ENCODE data around the gene PRPF39. TPM values are rescaled to one million over a fixed set of nuclear protein-coding genes. Genes with fewer than 3 reads are reported as not detected.

Gene PRPF39
- total and polyA plus RNA-seq, 2 of the 4 experiments (the other 2 are of a cell fraction), result 18.1 to 29.6 TPM

- Histone ChIP-seq H4K91ac (ENCODE audit: insufficient read depth, low read depth, low read length) (no peak overlapping the region), H3K79me1 (ENCODE audit: low read depth in 1 of 2, low read length in 2 of 2) (peaks cover 0 to 4% of the 10 kb centered on the region in 2 experiments; a peak in 2 of 4 replicates), H2AFZ (replicated peaks; ENCODE audit: low read length, poor library complexity) (no peak overlapping the region), H4K8ac (ENCODE audit: low read depth in 2 of 2, low read length in 2 of 2) (no peak overlapping the region), H3K14ac (replicated peaks; ENCODE audit: low read depth, low read length) (no peak overlapping the region), H3K27ac (ENCODE audit: insufficient read depth, low read length) (no peak overlapping the region), H3K18ac (ENCODE audit: low read depth, low read length) (no peak overlapping the region), H2BK15ac (ENCODE audit: low read depth, low read length) (no peak overlapping the region), H3K27me3 (ENCODE audit: control insufficient read depth, insufficient read depth, low read length) (no peaks in the 10 kb centered on the region), H3K9me1 (ENCODE audit: insufficient read depth, low read length) (no peaks in the 10 kb centered on the region), H2AK9ac (replicated peaks; ENCODE audit: low read depth, low read length, poor library complexity) (no peak overlapping the region), H2AK5ac (ENCODE audit: low read depth, low read length) (no peak overlapping the region), H3K9me3 (ENCODE audit: control insufficient read depth, insufficient read depth, low read length) (no peaks in the 10 kb centered on the region), H3K36me3 (ENCODE audit: control insufficient read depth, insufficient read depth, low read length) (peaks cover 40% of the 10 kb centered on the region), H3K9ac (ENCODE audit: low read depth, low read length) (no peak overlapping the region), H3K4me2 (ENCODE audit: low read depth, low read length) (no peak overlapping the region), H3K4ac (ENCODE audit: low read depth, low read length) (no peak overlapping the region), H4K5ac (ENCODE audit: low read depth, low read length) (no peak overlapping the region), H3K4me3 (ENCODE audit: insufficient read depth, low read depth, low read length) (no peak overlapping the region), H3K56ac (ENCODE audit: extremely low read depth, insufficient read depth, low read length) (no peak overlapping the region), H2BK20ac (ENCODE audit: low read depth, low read length) (no peak overlapping the region), H2BK120ac (ENCODE audit: low read depth, low read length) (no peak overlapping the region), H3K23ac (ENCODE audit: low read depth, low read length) (no peak overlapping the region), H4K20me1 (ENCODE audit: insufficient read depth, low read length) (no peaks in the 10 kb centered on the region), H2BK5ac (ENCODE audit: low read depth, low read length, poor library complexity, severe bottlenecking) (no peak overlapping the region), H3K4me1 (ENCODE audit: control insufficient read depth, insufficient read depth, low read length) (no peaks in the 10 kb centered on the region)
- intact Hi-C loops (cut with micrococcal nuclease) (no loop called here), dilution Hi-C loops (cut with HindIII; ENCODE audit: low sequenced_read_pairs, unreplicated experiment) (no loop called here), in situ Hi-C loops (cut with MboI; ENCODE audit: low sequenced_read_pairs) (no loop called here)
- BruUV-seq (replicated peaks), result no TSS peak
- ChIA-PET POLR2A (ENCODE audit: unreplicated experiment) (no interaction called here), CTCF (no interaction called here)
- no CpG with 5 or more reads among the region's 1 CpG for WGBS, 2 experiments (ENCODE audit: extremely low coverage in 2 of 2, insufficient read length in 1 of 2)
- TF ChIP-seq USF2 (IDR thresholded peaks at IDR 0.05; ENCODE audit: low read depth, low read length), result no peak
- ATAC-seq (ENCODE audit: low read depth), result no peak
- DNase-seq, result no peak
These were observed 36.2 kb downstream of the PRPF39 start for GRCh38 chr14:45120096-45120495.
